ENCODE measurements around the gene TTLL11. TPM values are rescaled to one million over a fixed set of nuclear protein-coding genes. Genes with fewer than 3 reads are reported as not detected.
"Not testable (repeated sequence)": the region's sequence is repeated elsewhere in the genome, so short reads cannot be mapped to it uniquely, and the experiment has no call there.

Gene TTLL11
- total and polyA plus RNA-seq, 8 donors = 3.4 to 7.5 (median 5.5) TPM

DNA sequence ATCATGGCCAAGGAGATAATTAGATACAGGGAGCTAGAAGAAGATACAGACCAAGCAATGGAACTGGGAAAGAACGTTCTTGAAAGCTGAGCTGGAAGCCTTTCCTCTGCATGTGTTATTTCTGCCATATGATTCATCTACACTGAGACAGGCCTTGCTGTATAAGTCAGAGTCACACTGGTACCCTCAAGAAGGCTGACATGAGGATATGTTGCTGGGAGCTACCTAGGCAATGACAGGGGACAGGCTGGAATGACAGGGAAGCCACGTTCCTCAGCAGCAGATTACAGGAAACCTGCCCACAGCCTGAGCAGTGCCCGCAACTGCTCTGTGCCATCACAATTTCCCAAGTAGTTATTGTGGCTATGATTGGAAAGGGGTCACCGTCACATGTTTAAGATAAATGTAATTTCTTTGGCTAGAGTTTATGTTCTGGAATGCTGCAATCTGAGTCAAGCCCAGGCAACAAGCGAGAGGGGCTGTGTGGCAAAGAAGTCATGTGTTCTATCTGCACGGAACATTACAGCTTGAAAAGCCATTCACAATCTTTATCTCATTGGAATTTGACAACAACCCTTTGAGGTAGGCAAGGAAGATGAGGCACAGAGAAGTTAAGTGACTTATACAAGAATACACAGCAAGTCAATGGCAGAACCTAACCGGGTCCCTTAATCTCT, 108.2 kb downstream of the TTLL11 start:
- FAIRE-seq = no peak
- Histone ChIP-seq H3K27ac (no peak overlapping the region), H3K36me3 (no peaks in the 10 kb centered on the region), H3K4me1 (no peaks in the 10 kb centered on the region), H3K4me3 (no peak overlapping the region), H3K27me3 (no peaks in the 10 kb centered on the region), H3K9me3 (no peaks in the 10 kb centered on the region)
- WGBS, 2 donors = 71 to 77% methylated on average over 7 of the region's 7 CpGs
- DNase-seq = no peak
- intact Hi-C loops (cut with DNase I) = loop anchor here in 1 of 3 donors (5.0 kb wide), 1 partner anchor 298 kb away; no protein-coding TSS in a partner anchor
- no peak for TF ChIP-seq CTCF (IDR thresholded peaks at IDR 0.05)
- ATAC-seq = peak in 3 of 4 donors; percentile 28 to 60 (median 35)

DNA sequence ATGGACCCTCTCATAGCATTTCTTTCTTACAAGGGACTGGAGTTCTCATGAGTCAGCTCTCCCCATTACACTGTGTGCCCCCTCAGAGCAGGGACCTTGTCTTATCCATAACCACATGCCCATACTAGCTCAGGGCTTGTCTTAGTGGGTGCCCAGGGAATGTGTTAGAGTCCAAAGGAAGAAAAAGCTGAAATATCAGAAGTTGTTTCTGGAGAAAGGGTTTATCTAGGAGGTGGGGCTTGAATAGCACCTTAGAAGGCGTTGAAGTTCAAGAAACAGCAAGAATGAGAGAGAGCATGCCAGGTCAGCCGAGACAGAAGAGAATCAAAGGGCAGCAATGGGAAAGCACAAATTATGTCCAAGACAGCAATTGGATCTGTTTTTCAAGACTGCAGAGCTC, 109.4 kb downstream of the TTLL11 start:
- no peak for DNase-seq

DNA sequence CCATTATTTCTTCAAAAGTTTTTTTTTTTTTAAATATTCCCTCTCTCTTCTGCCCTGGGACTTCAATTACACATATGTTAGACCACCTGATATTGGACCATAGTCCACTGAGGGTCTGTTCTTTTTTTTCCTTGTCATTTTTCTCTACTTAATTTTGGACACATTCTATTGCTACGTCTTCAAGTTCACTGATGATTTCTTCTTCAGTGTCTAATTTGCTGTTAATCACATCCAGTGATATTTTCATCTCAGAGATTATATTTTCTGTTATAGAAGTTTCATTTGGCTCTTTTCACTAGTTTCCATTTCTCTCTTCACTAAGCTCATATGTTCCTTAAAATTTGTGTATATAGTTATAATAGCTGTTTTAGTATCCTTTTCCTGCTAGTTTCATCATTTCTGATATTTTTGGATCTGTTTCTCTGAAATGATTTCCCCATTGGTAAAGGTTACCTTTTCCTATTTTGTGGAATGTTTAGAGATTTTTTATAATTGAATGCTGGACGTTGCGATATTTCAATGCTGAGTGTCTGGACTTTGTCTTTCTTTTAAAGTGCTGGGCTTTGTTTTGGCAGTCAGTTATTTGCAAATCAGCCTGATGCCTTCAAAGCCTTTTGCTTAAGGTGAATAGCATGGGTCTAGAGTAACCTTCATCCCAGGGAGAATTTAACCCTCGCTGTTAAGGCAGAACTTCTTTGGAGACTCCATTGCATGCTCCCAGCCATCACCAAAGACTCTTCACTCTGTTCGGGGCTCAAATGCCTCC, 111.8 kb downstream of the TTLL11 start:
- FAIRE-seq (no peak), ATAC-seq (no peak), DNase-seq (no peak)
- no peaks in the 10 kb centered on the region for H3K9me3 ChIP-seq
- no peak for TF ChIP-seq CTCF (IDR thresholded peaks at IDR 0.05)
- H3K4me1 ChIP-seq = no peaks in the 10 kb centered on the region
- WGBS, 2 donors = 93 to 94% methylated on average over 5 of the region's 5 CpGs
- no peaks in the 10 kb centered on the region for H3K36me3 ChIP-seq
- no peaks in the 10 kb centered on the region for H3K27me3 ChIP-seq
- H3K4me3 ChIP-seq = no peak overlapping the region
- intact Hi-C loops (cut with DNase I) = no loop called here
- H3K27ac ChIP-seq = no peak overlapping the region

More for the DNA sequence above, 109.4 kb downstream of the TTLL11 start:
- no peaks in the 10 kb centered on the region for H3K4me1 ChIP-seq
- H3K9me3 ChIP-seq = no peaks in the 10 kb centered on the region
- no peaks in the 10 kb centered on the region for H3K27me3 ChIP-seq
- H3K36me3 ChIP-seq = no peaks in the 10 kb centered on the region
- FAIRE-seq = no peak
- WGBS, 2 donors = 97 to 100% methylated on average over 2 of the region's 2 CpGs
- H3K27ac ChIP-seq = no peak overlapping the region
- no peak for TF ChIP-seq CTCF (IDR thresholded peaks at IDR 0.05)
- H3K4me3 ChIP-seq = no peak overlapping the region
- ATAC-seq = no peak
- intact Hi-C loops (cut with DNase I) = no loop called here

GRCh38 chr9:121980665-121981064, 112.4 kb downstream of the TTLL11 start:
- intact Hi-C loops (cut with DNase I); H3K9me3 ChIP-seq; H3K27ac ChIP-seq; H3K27me3 ChIP-seq; H3K4me3 ChIP-seq; DNase-seq; H3K4me1 ChIP-seq; H3K36me3 ChIP-seq; ATAC-seq; FAIRE-seq: not testable (repeated sequence)
- 89 to 94% methylated on average over 1 of the region's 1 CpG for WGBS, 2 donors

GRCh38 chr9:121979736-121980135, 113.4 kb downstream of the TTLL11 start:
- Histone ChIP-seq H3K4me1 (peaks cover 0 to 8% (median 0%) of the 10 kb centered on the region in 3 donors), H3K36me3 (no peaks in the 10 kb centered on the region), H3K27ac (no peak overlapping the region), H3K4me3 (no peak overlapping the region), H3K27me3 (no peaks in the 10 kb centered on the region), H3K9me3 (no peaks in the 10 kb centered on the region)
- intact Hi-C loops (cut with DNase I) = no loop called here
- no peak for ATAC-seq
- no peak for TF ChIP-seq CTCF (IDR thresholded peaks at IDR 0.05)
- 83 to 89% methylated on average over 1 of the region's 1 CpG for WGBS, 2 donors
- FAIRE-seq = no peak
- no peak for DNase-seq

Data from pancreas (tissue), 10 donors.